Fibroblast of mammary gland (primary cell): ENCODE results near the gene SORCS2.

ENCODE experiments used
- DNase-seq: peaks from one replicate; pipeline ENCODE4 v3.0.0-alpha.2; 2010; ENCODE audit warnings: low read depth
- H3K4me3 ChIP-seq: 2 replicates; pipeline ENCODE4 v1.5.1; 2011; ENCODE audit warnings: low read depth, mild to moderate bottlenecking, low read length, moderate library complexity; ENCODE audit not compliant: control insufficient read depth
- CTCF ChIP-seq: conservative IDR thresholded peaks from 2 replicates; pipeline ENCODE4 v1.5.1; 2011; ENCODE audit warnings: low read depth, low read length, inconsistent platforms; ENCODE audit not compliant: control insufficient read depth, insufficient read depth

The SORCS2 gene

GRCh38 chr4:7505116-7505900 lies 313.0 kb downstream of the SORCS2 start:
- DNase-seq, result no peak
- no peak for TF ChIP-seq CTCF
- H3K4me3 ChIP-seq, result no peak overlapping the region

GRCh38 chr4:7506119-7506518 lies 313.8 kb downstream of the SORCS2 start:
- no peak for TF ChIP-seq CTCF
- no peak overlapping the region for H3K4me3 ChIP-seq
- DNase-seq, result no peak

GRCh38 chr4:7506572-7506971 lies 314.2 kb downstream of the SORCS2 start:
- no peak overlapping the region for H3K4me3 ChIP-seq
- no peak for TF ChIP-seq CTCF
- DNase-seq, result no peak

- no peak overlapping the region for H3K4me3 ChIP-seq
- TF ChIP-seq CTCF, result no peak
- DNase-seq, result no peak
Observed at GRCh38 chr4:7507381-7507780, 315.0 kb downstream of the SORCS2 start.

GRCh38 chr4:7510066-7510465 lies 317.7 kb downstream of the SORCS2 start:
- H3K4me3 ChIP-seq, result no peak overlapping the region
- no peak for DNase-seq
- TF ChIP-seq CTCF, result no peak

GRCh38 chr4:7510538-7510937 lies 318.2 kb downstream of the SORCS2 start:
- TF ChIP-seq CTCF, result no peak
- H3K4me3 ChIP-seq, result no peak overlapping the region
- DNase-seq, result no peak
